K562 (cell line): ENCODE data around the gene TUT1. TPM values are rescaled to one million over a fixed set of nuclear protein-coding genes. Genes with fewer than 3 reads are reported as not detected.
A peak's percentile ranks its signal among the peaks of the same experiment; 100 is the strongest.

ENCODE experiments used
- CLOCK ChIP-seq: fragments of 250-450 bp; sonication (Bioruptor Pico); IDR thresholded peaks from 2 replicates; pipeline ENCODE4 v1.4.0; 2020; ENCODE audit warnings: mild to moderate bottlenecking, moderate library complexity, borderline replicate concordance
- DDX20 ChIP-seq: fragments of 450-650 bp; IDR thresholded peaks from 2 replicates; pipeline ENCODE4 v1.6.1; 2016; ENCODE audit warnings: missing genetic modification characterization, low read depth, mild to moderate bottlenecking, missing compliant biosample characterization, moderate library complexity
- HEY1 ChIP-seq: fragments of 250-450 bp; sonication (Bioruptor Pico); IDR thresholded peaks from 2 replicates; pipeline ENCODE4 v1.5.0; 2020; ENCODE audit warnings: mild to moderate bottlenecking, moderate library complexity, borderline replicate concordance
- ILF3 ChIP-seq: fragments of 450-650 bp; IDR thresholded peaks from 2 replicates; pipeline ENCODE4 v1.6.1; 2018; ENCODE audit warnings: antibody characterized with exemption, mild to moderate bottlenecking, moderate library complexity, borderline replicate concordance
- KDM1A ChIP-seq, 2 experiments: fragments of 450-650 bp; IDR thresholded peaks; 2 replicates each; pipeline ENCODE4 v1.6.1; 2016; ENCODE audit warnings: mild to moderate bottlenecking in 2 of 2
- KDM2B ChIP-seq: fragments of 250-450 bp; sonication (Bioruptor Pico); IDR thresholded peaks from 2 replicates; pipeline ENCODE4 v1.8.0; 2021; ENCODE audit warnings: mild to moderate bottlenecking, moderate library complexity
- MTA3 ChIP-seq: fragments of 450-650 bp; formaldehyde crosslinking; IDR thresholded peaks from 2 replicates; pipeline ENCODE4 v1.6.1; 2017; ENCODE audit warnings: mild to moderate bottlenecking, borderline replicate concordance
- NONO ChIP-seq, 2 experiments: fragments of 200-400 bp in 1 of 2; fragments of 450-650 bp in 1 of 2; formaldehyde crosslinking in 1 of 2; IDR thresholded peaks; 2 replicates each; pipeline ENCODE4 v1.6.1; 2017; ENCODE audit warnings: low read depth in 2 of 2, mild to moderate bottlenecking in 2 of 2, moderate library complexity in 2 of 2, low read length in 1 of 2
- PHF21A ChIP-seq: fragments of 450-650 bp; IDR thresholded peaks from 2 replicates; pipeline ENCODE4 v1.6.1; 2017; ENCODE audit warnings: low read depth, borderline replicate concordance
- PKNOX1 ChIP-seq: fragments of 450-650 bp; IDR thresholded peaks from 2 replicates; pipeline ENCODE4 v1.6.1; 2016
- RB1 ChIP-seq: fragments of 450-650 bp; IDR thresholded peaks from 2 replicates; pipeline ENCODE4 v1.6.1; 2017; ENCODE audit warnings: low read depth, mild to moderate bottlenecking
- RBM39 ChIP-seq: fragments of 200-400 bp; formaldehyde crosslinking; optimal IDR thresholded peaks from 2 replicates; pipeline ENCODE3; 2018; ENCODE audit warnings: low read depth, low read length
- RFX5 ChIP-seq: IDR thresholded peaks from 2 replicates; pipeline ENCODE4 v1.6.1; 2011; ENCODE audit warnings: low read depth, mild to moderate bottlenecking, improper control_type of control experiment, low read length
- SAFB ChIP-seq: fragments of 200-400 bp; formaldehyde crosslinking; IDR thresholded peaks from 2 replicates; pipeline ENCODE4 v1.6.1; 2017; ENCODE audit warnings: low read depth, low read length, borderline replicate concordance
- SMAD4 ChIP-seq: fragments of 250-450 bp; sonication (Bioruptor Pico); conservative IDR thresholded peaks from 2 replicates; pipeline ENCODE4 v1.8.0; 2021; ENCODE audit warnings: inconsistent platforms, mild to moderate bottlenecking, moderate library complexity
- TAF15 ChIP-seq: fragments of 200-400 bp; formaldehyde crosslinking; IDR thresholded peaks from 2 replicates; pipeline ENCODE4 v1.6.1; 2017; ENCODE audit warnings: mild to moderate bottlenecking, low read depth, low read length, moderate library complexity
- TARDBP ChIP-seq: fragments of 450-650 bp; IDR thresholded peaks from 2 replicates; pipeline ENCODE4 v1.6.1; 2016
- XRCC5 ChIP-seq: fragments of 200-400 bp; formaldehyde crosslinking; IDR thresholded peaks from 2 replicates; pipeline ENCODE4 v1.6.1; 2017; ENCODE audit warnings: low read depth, mild to moderate bottlenecking, low read length
- ZFP91 ChIP-seq: sonication (generic); formaldehyde crosslinking; IDR thresholded peaks from 2 replicates; pipeline ENCODE4 v1.8.0; 2022; ENCODE audit warnings: mild to moderate bottlenecking, missing genetic modification reagents
- ZNF408 ChIP-seq: fragments of 250-450 bp; sonication (Bioruptor Pico); IDR thresholded peaks from 2 replicates; pipeline ENCODE4 v1.4.0; 2020; ENCODE audit warnings: low read depth, mild to moderate bottlenecking, moderate library complexity
- ZNF431 ChIP-seq: sonication (generic); formaldehyde crosslinking; IDR thresholded peaks from 2 replicates; pipeline ENCODE4 v1.8.0; 2022; ENCODE audit warnings: mild to moderate bottlenecking, missing genetic modification reagents
- ZNF445 ChIP-seq: fragments of 250-450 bp; sonication (Bioruptor Pico); IDR thresholded peaks from 2 replicates; pipeline ENCODE4 v1.4.0; 2020; ENCODE audit warnings: low read depth, mild to moderate bottlenecking, moderate library complexity
- polyA plus RNA-seq, 8 experiments: library from polyadenylated mRNA; depleted of rRNA in 4 of 8; stranded (reverse) in 5 of 8; unstranded in 3 of 8; fragments of >200 nt; fragmentation: Nextera tagmentation in 2 of 8; fragmentation: Illumina TruSeq in 1 of 8; extraction: Ambion mirVana in 2 of 8; extraction: Trizol in 1 of 8; gene quantifications; 2 replicates each; pipeline versions ENCODE4 v1.2.1 to v1.2.3, GENCODE V29; 2011 to 2014; ENCODE audit warnings: inconsistent platforms in 1 of 8, missing spikeins in 1 of 8
- total RNA-seq, 7 experiments: library from RNA; depleted of rRNA in 6 of 7; stranded (reverse); fragments of >200 nt in 6 of 7; fragmentation: Illumina TruSeq in 2 of 7; extraction: Trizol in 2 of 7; gene quantifications; 2 replicates each; pipeline versions ENCODE4 v1.2.1 to v1.2.3, GENCODE V29; 2011 to 2021; ENCODE audit warnings: low replicate concordance in 1 of 7
- TF ChIP-seq, protein P1 (sequence below), 2 experiments: fragments of 450-650 bp in 1 of 2; sonication (generic) in 1 of 2; formaldehyde crosslinking; conservative IDR thresholded peaks; 2 replicates each; pipeline versions ENCODE4 v1.4.0 to v1.8.1; 2020 to 2022; ENCODE audit warnings: mild to moderate bottlenecking in 1 of 2, missing genetic modification reagents in 1 of 2

The TUT1 gene
- total and polyA plus RNA-seq, 9 of the 15 experiments (the other 6 are each of a cell fraction or from before 2014, with no cell fraction given): 0.66 to 44.3 (median 15.7) TPM

DNA sequence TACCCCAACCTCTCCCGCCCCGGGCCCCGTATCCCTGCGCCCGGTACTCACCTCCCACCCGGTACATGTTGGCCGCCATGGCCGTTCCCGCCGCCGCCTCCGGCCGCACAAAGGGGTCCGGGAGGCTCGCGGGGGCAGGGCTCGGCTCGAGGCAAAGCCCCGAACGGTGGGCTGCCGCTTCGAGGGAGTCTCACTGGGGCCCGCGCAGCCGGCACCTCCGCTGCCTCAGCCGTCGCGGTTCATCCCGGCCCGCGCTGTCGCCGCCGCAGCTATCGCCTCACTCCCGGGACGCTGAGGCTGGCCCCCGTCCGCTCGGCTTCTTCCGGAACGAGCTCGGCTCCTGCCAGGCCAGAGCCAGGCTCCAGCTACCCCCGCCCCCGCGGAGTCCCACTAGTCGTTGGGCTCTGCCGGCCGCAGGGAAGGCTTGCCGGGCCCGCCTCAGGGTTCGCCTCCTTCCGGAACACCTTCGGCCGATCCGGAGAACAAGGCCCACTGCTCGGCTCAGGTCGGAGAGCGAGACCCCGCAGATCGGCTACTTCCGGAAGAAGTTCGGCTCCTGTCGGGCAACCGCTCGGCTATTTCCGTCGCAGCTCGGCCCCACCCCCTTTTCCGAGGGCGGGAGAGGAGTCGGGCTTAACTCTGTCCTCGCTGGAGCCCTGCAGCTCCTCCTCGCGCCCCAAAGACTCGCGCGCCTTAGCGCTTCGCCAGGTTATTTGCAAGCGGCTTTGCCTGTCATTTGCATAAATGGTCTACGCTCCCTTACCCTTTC lies 10.2 kb upstream of the TUT1 start, which contains the start of gene MTA2 (continued):
- TF ChIP-seq, protein P1, sequence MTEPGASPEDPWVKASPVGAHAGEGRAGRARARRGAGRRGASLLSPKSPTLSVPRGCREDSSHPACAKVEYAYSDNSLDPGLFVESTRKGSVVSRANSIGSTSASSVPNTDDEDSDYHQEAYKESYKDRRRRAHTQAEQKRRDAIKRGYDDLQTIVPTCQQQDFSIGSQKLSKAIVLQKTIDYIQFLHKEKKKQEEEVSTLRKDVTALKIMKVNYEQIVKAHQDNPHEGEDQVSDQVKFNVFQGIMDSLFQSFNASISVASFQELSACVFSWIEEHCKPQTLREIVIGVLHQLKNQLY (CRISPR knock-in tag; conservative IDR thresholded peaks at IDR 0.05): no peak
- TF ChIP-seq ZNF408 (CRISPR knock-in tag) (no peak), ZNF445 (no peak), ZNF431 (CRISPR knock-in tag) (no peak), TAF15 (no peak), PKNOX1 (peak; percentile 70), KDM2B (CRISPR knock-in tag) (peak; percentile 57; the same call in 1 of the 2 replicates), DDX20 (tag) (no peak), ILF3 (no peak; the same call in 1 of the 2 replicates), SMAD4 (no peak), TARDBP (no peak), PHF21A (no peak), KDM1A (IDR thresholded peaks at IDR 0.05) (no peak), ZFP91 (CRISPR knock-in tag) (no peak), HEY1 (CRISPR knock-in tag) (no peak), RFX5 (no peak), SAFB (no peak), CLOCK (CRISPR knock-in tag) (no peak), NONO (IDR thresholded peaks at IDR 0.05; ENCODE audit: low read depth in 2 of 2, low read length in 1 of 2) (peak in 1 of 2 experiments; percentile 65; a peak in 2 of 4 replicates), RB1 (peak; percentile 63), XRCC5 (peak; percentile 84; the same call in 1 of the 2 replicates), MTA3 (no peak), RBM39 (no peak)
